Measurements from ENCODE around the gene PARD6B.

DNA sequence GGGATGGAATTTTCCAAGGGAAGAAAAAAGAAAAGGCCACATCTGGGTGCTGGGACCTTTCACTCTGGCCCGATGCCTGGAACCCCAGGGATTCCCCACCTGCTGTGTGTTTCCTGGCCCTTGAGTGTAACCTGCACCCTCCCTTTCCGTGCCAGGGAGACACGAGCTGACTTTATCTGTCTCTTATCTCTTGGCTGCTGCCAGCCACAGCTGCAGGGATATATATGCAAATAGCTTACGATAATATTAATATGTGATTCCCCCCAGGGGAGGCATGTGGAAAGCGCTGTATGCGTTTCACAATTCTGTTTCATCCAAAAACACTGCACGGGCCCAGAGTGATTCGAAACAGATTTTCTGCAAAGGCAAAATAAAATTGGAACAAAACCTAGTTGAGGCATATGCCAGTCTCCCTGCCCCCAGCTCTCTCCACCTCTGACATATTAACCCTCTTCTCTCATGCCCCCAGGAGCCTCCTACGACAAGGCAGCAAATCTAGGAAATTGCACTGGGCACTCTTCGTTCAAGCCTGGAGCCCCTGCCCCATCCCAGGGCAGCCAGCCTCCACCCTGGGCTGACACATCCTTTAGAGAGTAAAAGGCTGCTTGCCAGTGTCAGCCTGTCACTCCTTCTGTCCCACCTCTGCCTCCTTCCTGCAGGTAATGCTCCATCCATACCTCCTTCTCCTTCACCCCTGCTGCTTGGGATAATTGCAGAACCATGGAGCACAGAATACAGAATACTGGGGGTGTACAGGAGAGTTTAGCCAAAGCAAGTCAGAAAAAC, 41.3 kb upstream of the PARD6B start:
- TF ChIP-seq POLR2A (IDR thresholded peaks at IDR 0.05; ENCODE audit: low read depth, low read length), result no peak
- TF ChIP-seq, protein P1, sequence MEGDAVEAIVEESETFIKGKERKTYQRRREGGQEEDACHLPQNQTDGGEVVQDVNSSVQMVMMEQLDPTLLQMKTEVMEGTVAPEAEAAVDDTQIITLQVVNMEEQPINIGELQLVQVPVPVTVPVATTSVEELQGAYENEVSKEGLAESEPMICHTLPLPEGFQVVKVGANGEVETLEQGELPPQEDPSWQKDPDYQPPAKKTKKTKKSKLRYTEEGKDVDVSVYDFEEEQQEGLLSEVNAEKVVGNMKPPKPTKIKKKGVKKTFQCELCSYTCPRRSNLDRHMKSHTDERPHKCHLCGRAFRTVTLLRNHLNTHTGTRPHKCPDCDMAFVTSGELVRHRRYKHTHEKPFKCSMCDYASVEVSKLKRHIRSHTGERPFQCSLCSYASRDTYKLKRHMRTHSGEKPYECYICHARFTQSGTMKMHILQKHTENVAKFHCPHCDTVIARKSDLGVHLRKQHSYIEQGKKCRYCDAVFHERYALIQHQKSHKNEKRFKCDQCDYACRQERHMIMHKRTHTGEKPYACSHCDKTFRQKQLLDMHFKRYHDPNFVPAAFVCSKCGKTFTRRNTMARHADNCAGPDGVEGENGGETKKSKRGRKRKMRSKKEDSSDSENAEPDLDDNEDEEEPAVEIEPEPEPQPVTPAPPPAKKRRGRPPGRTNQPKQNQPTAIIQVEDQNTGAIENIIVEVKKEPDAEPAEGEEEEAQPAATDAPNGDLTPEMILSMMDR (IDR thresholded peaks at IDR 0.05; ENCODE audit: extremely low read depth in 1 of 2, insufficient read depth in 1 of 2, low read depth in 1 of 2, low read length in 2 of 2), result no peak
- TF ChIP-seq POLR2AphosphoS5 (IDR thresholded peaks at IDR 0.05; ENCODE audit: insufficient read depth, low read depth, low read length), result no peak
- no peak for TF ChIP-seq EZH2 (IDR thresholded peaks at IDR 0.05; ENCODE audit: borderline replicate concordance, low read depth, low read length, severe bottlenecking)
- no peak for TF ChIP-seq FOS (IDR thresholded peaks at IDR 0.05; ENCODE audit: borderline replicate concordance, insufficient read depth, low read length)
- TF ChIP-seq, protein P2, sequence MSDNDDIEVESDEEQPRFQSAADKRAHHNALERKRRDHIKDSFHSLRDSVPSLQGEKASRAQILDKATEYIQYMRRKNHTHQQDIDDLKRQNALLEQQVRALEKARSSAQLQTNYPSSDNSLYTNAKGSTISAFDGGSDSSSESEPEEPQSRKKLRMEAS (IDR thresholded peaks at IDR 0.05; ENCODE audit: insufficient read depth, insufficient read length), result no peak

All from endothelial cell of umbilical vein (primary cell).